ENCODE results near the gene RC3H2.
"Not testable (repeated sequence)": the region's sequence is repeated elsewhere in the genome, so short reads cannot be mapped to it uniquely, and the experiment has no call there.

RC3H2 gene

DNA sequence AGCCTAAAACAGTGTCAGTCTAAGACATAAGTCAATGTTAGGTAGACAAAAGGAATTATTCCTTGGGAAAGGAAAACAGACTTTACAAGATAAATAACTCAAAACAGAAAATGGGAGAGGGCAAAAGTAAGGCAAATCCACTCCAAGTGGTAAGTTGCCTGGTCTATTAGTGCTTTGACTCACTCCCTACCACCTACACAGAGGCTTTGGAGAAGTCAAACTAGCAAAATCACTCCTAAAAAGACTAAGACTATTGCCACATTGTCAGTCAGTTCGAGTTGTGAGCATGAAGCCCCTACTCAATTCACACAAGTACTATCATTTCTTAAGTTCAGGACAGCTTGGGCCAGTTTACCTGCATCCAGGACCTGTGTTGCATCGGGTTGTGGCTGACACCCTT lies 13.2 kb upstream of the RC3H2 start:
- no peak for DNase-seq

GRCh38 chr9:122912964-122913673 lies 8.0 kb upstream of the RC3H2 start, which contains the start of gene ZBTB6:
Gene ZBTB6 (minus strand): TSS chr9:122913323. CDS start chr9:122912072, 1,251 bp downstream.
- DNase-seq = no peak

DNA sequence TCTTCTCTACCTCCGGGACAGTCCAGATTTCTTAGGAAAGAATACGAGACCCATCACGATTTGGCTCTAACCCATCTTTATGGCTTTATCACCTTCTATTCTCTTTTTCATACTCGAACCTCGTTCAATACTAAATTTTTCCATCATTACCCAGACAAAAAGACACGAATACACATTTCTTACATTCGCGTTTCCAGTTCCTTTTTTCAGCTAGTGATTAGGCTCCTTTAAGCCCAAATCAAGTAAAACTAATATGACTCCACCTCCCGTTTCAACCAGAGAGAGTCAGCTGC lies 7.5 kb upstream of the RC3H2 start:
- no peak for DNase-seq

GRCh38 chr9:122906122-122906521 lies 963 bp upstream of the RC3H2 start:
- not testable (repeated sequence) for DNase-seq

- no peak for DNase-seq
Measured at GRCh38 chr9:122904466-122904822, 715 bp downstream of the RC3H2 start.

DNA sequence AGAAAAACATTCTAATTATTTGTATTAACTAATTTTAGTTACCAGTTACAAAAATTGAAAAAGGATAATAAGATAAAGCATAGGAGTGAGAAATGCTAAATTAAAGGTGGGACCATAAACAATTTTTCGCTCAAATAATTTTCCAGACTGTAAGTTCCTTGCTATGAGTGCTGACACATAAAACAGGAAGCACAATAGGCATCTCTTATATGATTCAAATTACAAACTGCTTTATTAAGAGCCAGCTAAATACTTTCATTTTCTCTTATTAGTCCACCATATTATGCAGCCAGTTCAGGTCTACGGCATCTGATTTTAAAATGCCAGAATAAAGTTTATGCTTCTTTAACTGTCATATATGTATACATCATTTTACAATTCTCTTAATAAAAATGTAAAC lies 4.4 kb downstream of the RC3H2 start:
- DNase-seq = no peak

- DNase-seq = no peak
Measured at GRCh38 chr9:122897969-122898368, 7.2 kb downstream of the RC3H2 start.

GRCh38 chr9:122888480-122888879 lies 16.7 kb downstream of the RC3H2 start:
- no peak for DNase-seq

DNA sequence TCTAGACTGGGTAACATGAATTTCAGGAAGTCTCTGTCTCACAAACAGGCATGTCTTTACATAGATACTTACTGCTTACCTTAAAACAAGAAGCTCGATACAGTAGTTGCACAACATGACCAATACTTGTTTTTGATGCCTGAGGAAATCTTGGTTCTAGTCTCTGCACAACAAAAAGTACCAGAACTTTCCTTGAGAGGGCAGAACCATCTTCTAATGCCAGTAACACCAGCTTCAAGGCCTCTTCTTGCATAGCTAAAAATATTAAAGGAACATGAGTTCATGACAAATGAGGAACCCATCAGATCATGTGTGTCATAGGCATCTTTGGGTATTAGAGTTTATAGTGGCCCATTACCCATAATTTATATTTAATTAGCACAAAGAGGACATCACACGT lies 22.0 kb downstream of the RC3H2 start:
- DNase-seq = no peak

GRCh38 chr9:122879443-122879842 lies 25.7 kb downstream of the RC3H2 start:
- DNase-seq = no peak

GRCh38 chr9:122875523-122875922 lies 29.6 kb downstream of the RC3H2 start:
- no peak for DNase-seq

DNA sequence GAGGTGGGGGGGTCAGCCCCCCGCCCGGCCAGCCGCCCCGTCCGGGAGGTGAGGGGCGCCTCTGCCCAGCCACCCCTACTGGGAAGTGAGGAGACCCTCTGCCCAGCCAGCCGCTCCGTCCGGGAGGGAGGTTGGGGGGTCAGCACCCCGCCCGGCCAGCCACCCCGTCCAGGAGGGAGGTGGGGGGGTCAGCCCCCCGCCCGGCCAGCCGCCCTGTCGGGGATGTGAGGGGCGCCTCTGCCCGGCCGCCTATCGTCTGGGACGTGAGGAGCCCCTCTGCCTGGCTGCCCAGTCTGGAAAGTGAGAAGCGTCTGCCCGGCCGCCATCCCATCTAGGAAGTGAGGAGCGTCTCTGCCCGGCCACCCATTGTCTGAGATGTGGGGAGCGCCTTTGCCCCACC lies 37.9 kb downstream of the RC3H2 start:
- not testable (repeated sequence) for DNase-seq

DNA sequence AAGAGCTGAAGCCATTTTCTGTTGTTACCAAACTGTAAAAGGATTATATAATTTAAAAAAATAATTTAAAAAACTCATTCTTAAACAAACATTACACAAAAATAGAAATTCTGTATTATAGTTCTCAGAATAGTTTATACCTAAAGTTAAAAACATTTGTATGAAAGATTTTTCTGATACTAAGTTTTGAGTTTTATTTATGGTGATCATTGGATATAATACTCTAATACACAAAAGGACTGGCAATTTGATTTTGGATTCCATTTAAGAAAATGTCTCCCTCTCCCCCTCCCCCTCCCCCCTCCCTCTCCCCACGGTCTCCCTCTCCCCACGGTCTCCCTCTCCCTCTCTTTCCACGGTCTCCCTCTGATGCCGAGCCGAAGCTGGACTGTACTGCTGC lies 39.1 kb downstream of the RC3H2 start:
- no peak for DNase-seq

GRCh38 chr9:122865300-122865699 lies 39.9 kb downstream of the RC3H2 start:
- DNase-seq = no peak

DNA sequence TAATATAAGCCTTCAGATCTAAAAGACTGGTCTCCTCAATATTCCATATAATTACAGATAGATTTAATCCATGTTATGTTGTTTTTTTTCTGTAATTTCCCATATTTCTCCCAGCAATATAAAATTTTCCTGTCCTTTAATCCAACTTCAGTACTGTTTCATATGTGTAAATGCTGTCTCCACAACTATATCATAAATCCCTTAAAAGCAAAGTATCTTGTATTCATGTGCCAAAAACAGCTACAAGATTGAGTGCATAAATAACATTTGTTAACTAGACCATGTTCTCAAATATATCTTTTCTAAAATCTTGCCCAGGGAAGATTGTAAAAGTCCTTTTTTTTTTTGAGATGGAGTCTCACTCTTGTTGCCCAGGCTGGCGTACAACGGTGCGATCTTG lies 41.8 kb downstream of the RC3H2 start:
- no peak for DNase-seq

GRCh38 chr9:122860319-122861142 lies 44.6 kb downstream of the RC3H2 start:
- DNase-seq = no peak

- DNase-seq = no peak
Measured at GRCh38 chr9:122857815-122858214, 47.3 kb downstream of the RC3H2 start.

DNA sequence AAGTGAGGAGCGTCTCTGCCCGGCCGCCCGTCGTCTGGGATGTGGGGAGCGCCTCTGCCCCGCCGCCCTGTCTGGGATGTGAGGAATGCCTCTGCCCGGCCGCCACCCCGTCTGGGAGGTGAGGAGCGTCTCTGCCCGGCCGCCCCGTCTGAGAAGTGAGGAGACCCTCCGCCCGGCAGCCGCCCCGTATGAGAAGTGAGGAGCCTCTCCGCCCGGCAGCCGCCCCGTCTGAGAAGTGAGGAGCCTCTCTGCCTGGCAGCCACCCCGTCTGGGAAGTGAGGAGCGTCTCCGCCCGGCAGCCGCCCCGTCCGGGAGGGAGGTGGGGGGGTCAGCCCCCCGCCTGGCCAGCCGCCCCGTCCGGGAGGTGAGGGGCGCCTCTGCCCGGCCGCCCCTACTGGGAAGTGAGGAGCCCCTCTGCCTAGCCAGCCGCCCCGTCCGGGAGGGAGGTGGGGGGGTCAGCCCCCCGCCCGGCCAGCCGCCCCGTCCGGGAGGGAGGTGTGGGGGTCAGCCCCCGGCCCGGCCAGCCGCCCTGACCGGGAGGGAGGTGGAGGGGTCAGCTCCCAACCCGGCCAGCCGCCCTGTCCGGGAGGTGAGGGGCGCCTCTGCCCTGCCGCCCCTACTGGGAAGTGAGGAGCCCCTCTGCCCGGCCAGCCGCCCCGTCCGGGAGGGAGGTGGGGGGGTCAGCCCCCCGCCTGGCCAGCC lies 52.9 kb downstream of the RC3H2 start:
- not testable (repeated sequence) for DNase-seq

DNA sequence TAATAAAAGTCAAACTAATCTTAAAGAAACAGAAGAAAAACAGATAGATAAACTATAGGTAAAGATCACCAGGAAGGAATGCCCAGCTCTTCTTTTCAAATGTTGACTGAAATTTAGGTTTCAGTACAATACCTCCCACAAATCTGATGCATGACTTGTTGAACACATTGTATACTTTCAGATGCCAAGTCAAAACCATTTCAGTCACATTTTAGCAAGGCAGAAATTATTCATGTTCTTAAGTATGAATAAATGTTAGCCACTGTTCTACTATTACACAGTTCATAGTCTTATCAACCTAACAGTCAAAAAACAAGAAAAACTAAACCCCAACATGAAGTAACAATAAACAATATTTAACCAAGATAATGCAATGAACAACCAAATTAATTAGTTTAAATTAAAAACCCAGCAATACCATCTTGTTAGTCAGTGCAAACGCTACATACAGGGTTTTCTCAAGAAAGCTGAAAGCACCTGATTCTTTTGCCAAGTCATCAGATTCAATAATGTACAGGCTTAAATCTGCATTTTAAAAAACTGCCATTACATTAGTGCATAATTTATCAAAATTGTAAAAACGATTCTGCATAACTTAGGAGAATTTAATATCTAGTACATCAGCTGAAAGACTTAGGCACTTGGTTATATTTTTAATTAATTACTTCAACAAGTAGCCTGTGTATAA lies 56.8 kb downstream of the RC3H2 start:
- no peak for DNase-seq

DNA sequence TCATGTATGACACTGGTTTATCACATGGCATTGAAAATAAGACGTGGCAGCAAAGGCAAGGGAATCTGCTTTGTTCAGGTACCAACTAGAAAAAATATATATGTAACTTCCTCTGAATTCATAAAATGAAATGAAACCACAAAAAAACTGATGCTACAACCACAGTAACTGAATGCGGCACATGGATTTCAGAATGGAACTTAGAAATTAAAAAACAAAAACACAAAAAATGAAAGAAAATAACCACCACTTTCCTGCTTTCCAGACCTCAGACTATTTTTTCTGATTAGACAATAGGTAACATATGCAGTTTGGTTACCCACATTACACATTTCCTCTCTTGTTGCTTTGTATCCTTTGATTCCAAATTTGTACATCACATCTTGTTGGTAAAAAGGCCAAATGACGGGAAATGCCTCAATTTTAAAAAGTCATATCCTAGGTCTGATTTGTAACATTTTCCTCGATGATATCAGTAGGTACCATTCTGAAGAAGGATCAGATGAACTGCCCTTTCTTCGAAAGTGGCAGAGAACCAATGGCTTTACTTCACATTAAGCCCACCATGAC lies 58.7 kb downstream of the RC3H2 start:
- DNase-seq = no peak

DNA sequence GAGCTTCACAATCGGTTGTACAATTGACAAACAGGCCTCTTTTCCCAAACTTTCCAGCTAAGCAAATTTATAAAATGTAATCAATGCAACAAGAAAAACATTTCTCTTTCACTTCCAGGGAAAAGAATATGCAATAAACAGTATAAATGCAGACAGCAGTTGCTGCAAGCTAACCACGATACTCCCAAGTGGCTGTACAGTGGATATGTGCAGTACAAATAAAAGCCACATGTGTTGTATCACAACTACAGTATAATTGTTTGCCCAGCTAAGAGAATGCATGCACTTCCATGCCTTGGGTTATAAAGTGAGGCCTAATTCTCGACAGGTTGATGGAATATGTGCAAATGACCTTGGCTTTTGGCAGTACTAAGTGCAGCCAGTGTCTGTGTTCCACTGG lies 60.0 kb downstream of the RC3H2 start:
- DNase-seq = no peak

DNA sequence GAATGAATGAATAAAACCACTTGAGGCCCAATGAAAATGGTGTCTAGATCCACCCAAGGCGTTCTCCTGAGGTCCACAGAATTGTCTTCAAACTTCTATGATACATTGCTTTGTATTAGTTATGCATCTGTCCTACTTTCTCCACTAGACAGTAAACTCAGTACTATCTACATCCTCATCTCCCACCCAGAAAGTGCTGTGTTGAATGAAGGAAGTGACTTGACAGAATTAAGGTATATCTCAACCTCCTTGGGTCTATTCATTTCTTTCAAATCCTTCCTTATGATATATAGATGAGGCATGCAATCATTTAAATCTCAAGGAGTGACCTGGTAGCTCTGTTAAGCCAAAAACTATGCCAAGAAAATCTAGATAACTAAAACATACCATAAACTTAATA lies 61.0 kb downstream of the RC3H2 start:
- DNase-seq = no peak

DNA sequence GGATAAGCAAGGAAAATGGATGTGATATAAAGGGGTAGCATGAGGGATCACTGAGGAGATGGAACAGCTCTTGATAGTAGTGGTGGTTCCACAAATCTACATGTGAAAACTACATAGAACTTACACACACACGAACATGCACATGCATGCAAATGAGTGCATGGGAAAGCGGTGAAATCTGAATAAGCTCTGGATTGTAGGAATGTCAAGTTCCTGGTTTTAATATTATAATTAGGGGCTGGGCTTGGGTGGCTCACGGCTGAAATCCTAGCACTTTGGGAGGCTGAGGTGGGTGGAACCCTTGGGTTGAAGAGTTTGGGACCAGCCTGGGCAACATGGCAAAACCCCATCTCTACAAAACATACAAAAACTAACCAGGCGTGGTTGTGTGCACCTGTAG lies 63.7 kb downstream of the RC3H2 start:
- DNase-seq = no peak
